Memory B cell (primary cell): ENCODE data around the gene MYZAP.

ENCODE experiments used
- ATAC-seq: fragments of 150-1000 bp; cut with Tn5 transposase; 2 replicates; pipeline ENCODE4 v1.10.0; 2021; ENCODE audit warnings: low read depth, mild to moderate bottlenecking, moderate library complexity
- DNase-seq, 2 donors: peaks; one replicate each; pipeline ENCODE4 v3.0.0; 2022; ENCODE audit warnings: low spot score in 2 of 2
- H3K27ac Mint-ChIP-seq: one replicate; pipeline ENCODE4 v1.8.0; 2022; ENCODE audit warnings: mild to moderate bottlenecking, moderate library complexity, mixed read lengths
- H3K27me3 Mint-ChIP-seq: one replicate; pipeline ENCODE4 v1.8.0; 2022; ENCODE audit warnings: mixed read lengths
- H3K36me3 Mint-ChIP-seq: one replicate; pipeline ENCODE4 v1.8.0; 2022; ENCODE audit warnings: mild to moderate bottlenecking, mixed read lengths
- H3K4me1 Mint-ChIP-seq: one replicate; pipeline ENCODE4 v1.8.0; 2022; ENCODE audit warnings: mixed read lengths
- H3K4me3 Mint-ChIP-seq: one replicate; pipeline ENCODE4 v1.8.0; 2022; ENCODE audit warnings: mild to moderate bottlenecking, moderate library complexity, mixed read lengths
- H3K9me3 Mint-ChIP-seq: one replicate; pipeline ENCODE4 v1.8.0; 2022; ENCODE audit warnings: mixed read lengths

MYZAP gene

GRCh38 chr15:57681011-57681410 is 89.3 kb downstream of the MYZAP start:
- Mint-ChIP-seq H3K27me3 (peaks cover 9% of the 10 kb centered on the region), H3K27ac (no peak overlapping the region), H3K9me3 (no peaks in the 10 kb centered on the region), H3K4me3 (no peak overlapping the region), H3K4me1 (peaks cover 2% of the 10 kb centered on the region), H3K36me3 (no peaks in the 10 kb centered on the region)
- ATAC-seq (no peak), DNase-seq (no peak)

GRCh38 chr15:57683481-57683880 is 91.8 kb downstream of the MYZAP start:
- no peak for DNase-seq
- ATAC-seq: no peak
- H3K4me3 Mint-ChIP-seq: no peak overlapping the region
- peaks cover 2% of the 10 kb centered on the region for H3K4me1 Mint-ChIP-seq
- H3K36me3 Mint-ChIP-seq: no peaks in the 10 kb centered on the region
- no peaks in the 10 kb centered on the region for H3K9me3 Mint-ChIP-seq
- H3K27me3 Mint-ChIP-seq: peaks cover 9% of the 10 kb centered on the region
- no peak overlapping the region for H3K27ac Mint-ChIP-seq

- peaks cover 2% of the 10 kb centered on the region for H3K4me1 Mint-ChIP-seq
- no peaks in the 10 kb centered on the region for H3K9me3 Mint-ChIP-seq
- no peak overlapping the region for H3K27ac Mint-ChIP-seq
- peaks cover 6% of the 10 kb centered on the region for H3K27me3 Mint-ChIP-seq
- no peak overlapping the region for H3K4me3 Mint-ChIP-seq
- ATAC-seq (no peak), DNase-seq (no peak)
- H3K36me3 Mint-ChIP-seq: no peaks in the 10 kb centered on the region
Measured at GRCh38 chr15:57684491-57685151, 92.9 kb downstream of the MYZAP start.

- Mint-ChIP-seq H3K27ac (no peak overlapping the region), H3K27me3 (peaks cover 4% of the 10 kb centered on the region), H3K9me3 (no peaks in the 10 kb centered on the region), H3K4me3 (no peak overlapping the region), H3K36me3 (no peaks in the 10 kb centered on the region), H3K4me1 (no peaks in the 10 kb centered on the region)
- no peak for ATAC-seq
- no peak for DNase-seq
Measured at GRCh38 chr15:57685306-57686095, 93.8 kb downstream of the MYZAP start.

GRCh38 chr15:57686657-57687056 is 95.0 kb downstream of the MYZAP start:
- H3K9me3 Mint-ChIP-seq: no peaks in the 10 kb centered on the region
- H3K4me1 Mint-ChIP-seq: no peaks in the 10 kb centered on the region
- ATAC-seq (peak; percentile 27), DNase-seq (no peak)
- H3K36me3 Mint-ChIP-seq: no peaks in the 10 kb centered on the region
- H3K27ac Mint-ChIP-seq: no peak overlapping the region
- H3K27me3 Mint-ChIP-seq: peaks cover 4% of the 10 kb centered on the region
- H3K4me3 Mint-ChIP-seq: no peak overlapping the region

- Mint-ChIP-seq H3K4me3 (no peak overlapping the region), H3K9me3 (no peaks in the 10 kb centered on the region), H3K27me3 (peaks cover 2% of the 10 kb centered on the region), H3K4me1 (no peaks in the 10 kb centered on the region), H3K36me3 (no peaks in the 10 kb centered on the region), H3K27ac (no peak overlapping the region)
- DNase-seq (no peak), ATAC-seq (no peak)
Measured at GRCh38 chr15:57690341-57690966, 98.8 kb downstream of the MYZAP start.

- H3K27me3 Mint-ChIP-seq: peaks cover 2% of the 10 kb centered on the region
- H3K36me3 Mint-ChIP-seq: no peaks in the 10 kb centered on the region
- H3K9me3 Mint-ChIP-seq: no peaks in the 10 kb centered on the region
- H3K27ac Mint-ChIP-seq: no peak overlapping the region
- no peak for DNase-seq
- no peak overlapping the region for H3K4me3 Mint-ChIP-seq
- H3K4me1 Mint-ChIP-seq: no peaks in the 10 kb centered on the region
- no peak for ATAC-seq
Measured at GRCh38 chr15:57691082-57691481, 99.4 kb downstream of the MYZAP start.

- no peaks in the 10 kb centered on the region for H3K9me3 Mint-ChIP-seq
- H3K27ac Mint-ChIP-seq: no peak overlapping the region
- no peak overlapping the region for H3K4me3 Mint-ChIP-seq
- peaks cover 5% of the 10 kb centered on the region for H3K27me3 Mint-ChIP-seq
- ATAC-seq: no peak
- H3K36me3 Mint-ChIP-seq: no peaks in the 10 kb centered on the region
- no peak for DNase-seq
- H3K4me1 Mint-ChIP-seq: no peaks in the 10 kb centered on the region
Measured at GRCh38 chr15:57692709-57693108, 101.0 kb downstream of the MYZAP start.

GRCh38 chr15:57694279-57694678 is 102.6 kb downstream of the MYZAP start:
- Mint-ChIP-seq H3K27me3 (peaks cover 5% of the 10 kb centered on the region), H3K4me3 (no peak overlapping the region), H3K9me3 (no peaks in the 10 kb centered on the region), H3K36me3 (no peaks in the 10 kb centered on the region), H3K27ac (no peak overlapping the region), H3K4me1 (no peaks in the 10 kb centered on the region)
- no peak for DNase-seq
- ATAC-seq: no peak

- peaks cover 10% of the 10 kb centered on the region for H3K27me3 Mint-ChIP-seq
- no peak overlapping the region for H3K27ac Mint-ChIP-seq
- H3K9me3 Mint-ChIP-seq: no peaks in the 10 kb centered on the region
- no peak for DNase-seq
- no peaks in the 10 kb centered on the region for H3K4me1 Mint-ChIP-seq
- no peak overlapping the region for H3K4me3 Mint-ChIP-seq
- H3K36me3 Mint-ChIP-seq: no peaks in the 10 kb centered on the region
- no peak for ATAC-seq
Measured at GRCh38 chr15:57696146-57696545, 104.4 kb downstream of the MYZAP start.

- ATAC-seq (no peak), DNase-seq (no peak)
- H3K27me3 Mint-ChIP-seq: peaks cover 14% of the 10 kb centered on the region
Measured at GRCh38 chr15:57697588-57697987, 105.9 kb downstream of the MYZAP start.

GRCh38 chr15:57698243-57698642 is 106.5 kb downstream of the MYZAP start:
- H3K4me3 Mint-ChIP-seq: no peak overlapping the region

More at GRCh38 chr15:57697588-57697987, 105.9 kb downstream of the MYZAP start:
- no peaks in the 10 kb centered on the region for H3K4me1 Mint-ChIP-seq
- no peak overlapping the region for H3K4me3 Mint-ChIP-seq
- no peaks in the 10 kb centered on the region for H3K9me3 Mint-ChIP-seq
- no peaks in the 10 kb centered on the region for H3K36me3 Mint-ChIP-seq
- H3K27ac Mint-ChIP-seq: no peak overlapping the region

GRCh38 chr15:57698991-57699390 is 107.3 kb downstream of the MYZAP start:
- no peaks in the 10 kb centered on the region for H3K36me3 Mint-ChIP-seq
- peaks cover 13% of the 10 kb centered on the region for H3K27me3 Mint-ChIP-seq
- DNase-seq (no peak), ATAC-seq (no peak)
- no peak overlapping the region for H3K4me3 Mint-ChIP-seq
- H3K9me3 Mint-ChIP-seq: no peaks in the 10 kb centered on the region
- no peak overlapping the region for H3K27ac Mint-ChIP-seq
- H3K4me1 Mint-ChIP-seq: no peaks in the 10 kb centered on the region

More at GRCh38 chr15:57698243-57698642, 106.5 kb downstream of the MYZAP start:
- no peak for ATAC-seq
- H3K27ac Mint-ChIP-seq: no peak overlapping the region
- no peak for DNase-seq
- H3K9me3 Mint-ChIP-seq: no peaks in the 10 kb centered on the region
- peaks cover 14% of the 10 kb centered on the region for H3K27me3 Mint-ChIP-seq
- H3K4me1 Mint-ChIP-seq: no peaks in the 10 kb centered on the region
- H3K36me3 Mint-ChIP-seq: no peaks in the 10 kb centered on the region

- Mint-ChIP-seq H3K4me1 (peaks cover 6% of the 10 kb centered on the region), H3K4me3 (no peak overlapping the region), H3K9me3 (no peaks in the 10 kb centered on the region), H3K27ac (no peak overlapping the region), H3K27me3 (peaks cover 10% of the 10 kb centered on the region), H3K36me3 (no peaks in the 10 kb centered on the region)
- ATAC-seq: no peak
- DNase-seq: no peak
Measured at GRCh38 chr15:57703387-57703786, 111.7 kb downstream of the MYZAP start.
